Erythroblast (primary cell): Measurements from ENCODE around the gene CLSTN2.

ENCODE experiments used
- DNase-seq, 2 experiments: peaks; one replicate each; lab custom pipeline; 2025; lab: John Stamatoyannopoulos, UW
- GATA1 ChIP-seq: IDR thresholded peaks from 2 replicates; pipeline ENCODE4 v1.6.1; 2011; ENCODE audit warnings: low read depth, mild to moderate bottlenecking, control low read depth, low read length, moderate library complexity
- POLR2A ChIP-seq: IDR thresholded peaks from 2 replicates; pipeline ENCODE4 v1.6.1; 2011; ENCODE audit warnings: mild to moderate bottlenecking, low read length

CLSTN2 gene

GRCh38 chr3:139954146-139954860 is 19.3 kb downstream of the CLSTN2 start:
- DNase-seq: no peak
- TF ChIP-seq GATA1: no peak

DNA sequence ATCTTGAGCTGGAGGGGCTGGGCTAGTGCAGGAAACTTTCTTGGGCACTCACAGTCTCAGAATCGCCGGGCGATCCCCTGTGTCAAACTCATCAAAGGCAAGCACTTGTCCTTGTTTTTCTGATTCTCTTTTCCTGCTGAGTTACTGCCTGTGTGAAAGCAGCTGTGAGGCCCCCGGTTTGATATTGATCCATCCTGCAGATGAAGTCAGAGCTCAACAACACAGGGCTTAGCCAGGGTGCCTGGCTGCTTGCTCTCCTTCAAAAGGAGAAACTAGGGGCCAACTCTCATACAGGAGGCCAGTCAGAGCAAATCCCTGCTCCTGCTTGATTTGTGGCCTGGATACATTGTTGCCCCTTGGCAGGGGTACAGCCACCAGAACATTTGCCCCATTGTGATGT is 22.9 kb downstream of the CLSTN2 start:
- no peak for DNase-seq
- TF ChIP-seq GATA1: no peak
- TF ChIP-seq POLR2A: no peak

GRCh38 chr3:139969386-139969785 is 34.4 kb downstream of the CLSTN2 start:
- TF ChIP-seq POLR2A: no peak
- TF ChIP-seq GATA1: no peak
- no peak for DNase-seq

GRCh38 chr3:139970526-139970925 is 35.5 kb downstream of the CLSTN2 start:
- no peak for TF ChIP-seq GATA1
- TF ChIP-seq POLR2A: no peak
- DNase-seq: no peak

- no peak for TF ChIP-seq GATA1
- TF ChIP-seq POLR2A: no peak
- DNase-seq: no peak
These were observed 39.9 kb downstream of the CLSTN2 start for GRCh38 chr3:139974809-139975425.

- no peak for TF ChIP-seq POLR2A
- TF ChIP-seq GATA1: no peak
- no peak for DNase-seq
These were observed 40.8 kb downstream of the CLSTN2 start for GRCh38 chr3:139975594-139976365.

GRCh38 chr3:139978966-139979365 is 44.0 kb downstream of the CLSTN2 start:
- no peak for DNase-seq

DNA sequence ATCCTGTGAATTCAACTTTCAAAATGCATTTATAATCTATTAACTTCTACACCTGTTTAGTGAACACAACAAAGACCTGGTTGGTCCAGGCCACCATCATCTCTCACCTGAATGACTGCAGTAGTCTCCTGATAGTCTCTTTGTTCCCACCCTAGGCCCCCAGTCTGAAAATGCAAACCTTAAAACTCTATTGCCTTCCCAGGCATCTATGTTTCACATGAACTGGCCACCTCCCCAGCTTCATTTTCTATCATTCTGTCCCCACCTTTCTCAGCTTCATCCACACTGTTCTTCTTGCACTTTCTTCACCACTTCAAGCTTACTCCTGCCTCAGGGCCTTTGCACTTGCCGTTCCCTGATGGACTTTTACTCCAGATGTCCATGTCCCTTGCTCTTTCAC is 45.0 kb downstream of the CLSTN2 start:
- TF ChIP-seq GATA1 (no peak), POLR2A (no peak)
- no peak for DNase-seq

More at GRCh38 chr3:139978966-139979365, 44.0 kb downstream of the CLSTN2 start:
- no peak for TF ChIP-seq GATA1
- no peak for TF ChIP-seq POLR2A

- DNase-seq: no peak
These were observed 47.4 kb downstream of the CLSTN2 start for GRCh38 chr3:139982404-139982803.

GRCh38 chr3:139985576-139985975 is 50.6 kb downstream of the CLSTN2 start:
- DNase-seq: no peak
- TF ChIP-seq POLR2A: no peak
- no peak for TF ChIP-seq GATA1

More at GRCh38 chr3:139982404-139982803, 47.4 kb downstream of the CLSTN2 start:
- TF ChIP-seq POLR2A (no peak), GATA1 (no peak)

- DNase-seq: no peak
- TF ChIP-seq POLR2A (no peak), GATA1 (no peak)
These were observed 52.9 kb downstream of the CLSTN2 start for GRCh38 chr3:139987908-139988307.

- no peak for TF ChIP-seq POLR2A
- no peak for TF ChIP-seq GATA1
- no peak for DNase-seq
These were observed 53.6 kb downstream of the CLSTN2 start for GRCh38 chr3:139988472-139989156.

DNA sequence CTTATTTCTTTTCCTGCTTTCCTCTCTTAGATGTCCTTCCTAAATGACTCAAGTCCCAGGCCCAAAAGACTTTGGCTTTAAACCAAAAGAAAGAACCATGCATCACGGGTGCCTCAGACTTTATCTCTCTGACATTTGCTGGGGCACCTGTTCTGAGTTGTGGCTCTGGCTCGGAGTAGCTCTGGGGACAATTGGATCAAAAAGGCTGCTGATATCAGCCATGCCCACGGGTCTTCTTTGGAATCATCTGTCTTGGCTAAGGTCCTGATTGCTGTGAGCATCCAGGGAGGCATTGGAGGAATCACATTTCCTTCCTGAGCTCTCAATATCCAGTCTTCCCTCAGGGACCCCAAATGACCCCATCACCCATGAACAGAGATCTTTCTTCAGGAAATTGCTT is 59.9 kb downstream of the CLSTN2 start:
- DNase-seq: no peak
- TF ChIP-seq GATA1: no peak
- no peak for TF ChIP-seq POLR2A

DNA sequence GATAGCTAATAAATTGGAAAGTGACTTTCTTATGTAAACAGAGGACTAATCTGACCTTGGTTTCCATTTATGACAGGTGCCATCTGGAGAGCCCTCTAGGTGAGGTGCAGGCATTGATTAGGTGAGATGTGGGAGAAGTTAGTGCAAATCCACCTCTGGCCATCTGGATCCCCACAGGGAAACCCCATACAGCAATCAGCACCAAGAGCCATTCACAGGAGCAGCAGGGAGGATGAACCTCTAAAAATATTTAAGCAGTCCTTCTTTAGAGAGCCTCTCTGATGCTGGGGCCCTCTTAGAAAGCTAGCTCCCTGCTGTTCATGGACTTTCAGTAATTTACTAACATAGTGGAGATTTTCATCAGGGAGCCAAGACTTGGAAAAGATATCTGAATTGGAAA is 69.3 kb downstream of the CLSTN2 start:
- TF ChIP-seq GATA1: no peak
- TF ChIP-seq POLR2A: no peak
- DNase-seq: no peak
